ENCODE results near the gene LRRC73.
"Not testable (repeated sequence)": the region's sequence is repeated elsewhere in the genome, so short reads cannot be mapped to it uniquely, and the experiment has no call there.

LRRC73 gene, protein sequence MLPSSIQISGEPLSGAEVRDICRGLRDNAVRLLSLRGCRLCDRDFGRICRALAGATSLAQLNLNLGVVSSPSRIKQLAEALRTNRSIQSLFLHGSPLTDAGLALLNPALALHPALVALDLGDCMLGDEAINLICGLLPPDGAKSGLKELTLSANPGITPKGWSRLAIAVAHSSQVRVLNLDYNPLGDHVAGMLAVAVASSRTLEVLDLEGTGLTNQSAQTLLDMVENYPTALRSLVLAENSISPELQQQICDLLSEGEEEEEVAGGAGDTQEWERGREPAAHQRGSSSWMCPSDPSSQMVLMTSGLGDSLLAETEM

DNA sequence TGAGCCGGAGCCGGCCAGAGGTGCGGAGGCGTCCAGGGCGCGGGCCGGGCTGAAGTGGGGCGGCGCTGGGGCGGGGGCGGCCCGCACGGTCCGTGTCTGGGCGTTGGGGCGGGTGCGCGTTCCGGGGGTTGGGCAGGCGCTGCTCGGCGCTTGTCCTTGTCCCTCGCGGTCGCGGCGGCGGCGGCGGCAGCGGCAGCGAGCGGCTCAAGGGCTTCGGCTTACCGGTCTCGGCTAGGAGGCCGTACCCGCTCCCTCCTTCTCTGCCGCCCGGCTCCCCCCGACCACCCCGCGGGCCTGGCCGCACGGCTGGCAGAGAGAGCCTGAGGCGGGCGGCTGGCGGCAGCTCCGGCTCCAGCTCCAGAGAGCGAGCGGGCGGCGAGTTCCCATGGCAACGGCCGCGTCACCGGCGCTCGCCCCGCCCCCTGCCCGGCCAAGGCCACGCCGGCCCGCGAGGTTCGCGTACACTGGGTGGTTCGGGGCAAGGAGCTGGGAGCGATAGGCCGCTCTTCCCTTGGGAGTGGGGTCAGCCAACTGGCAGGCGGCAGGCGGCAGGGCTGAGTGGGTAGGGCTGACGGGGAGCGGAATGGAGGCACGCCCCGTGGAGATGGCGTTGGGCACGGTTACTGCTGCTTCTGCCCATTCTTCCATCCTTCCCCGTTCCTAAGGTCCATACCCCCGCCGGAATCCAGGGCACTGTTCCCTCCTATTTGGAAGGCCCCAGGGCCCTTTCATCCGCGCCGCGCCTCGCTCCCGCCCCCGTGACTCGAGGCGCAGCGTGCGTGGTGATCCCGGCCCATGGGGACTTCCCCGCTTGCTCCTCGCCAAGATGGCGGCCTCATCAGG, at the start of gene LRRC73:
TSS of gene LRRC73 (minus strand) at position 363 of the 843 bp plus-strand sequence. CDS start 561 bp downstream, outside the sequence.
- peak; percentile 86 for DNase-seq (ENCODE audit: low spot score)

GRCh38 chr6:43559328-43559727, 49.2 kb upstream of the LRRC73 start:
- DNase-seq (ENCODE audit: low spot score) = no peak

GRCh38 chr6:43557620-43558019, 47.5 kb upstream of the LRRC73 start:
- DNase-seq (ENCODE audit: low spot score) = not testable (repeated sequence)

- DNase-seq (ENCODE audit: low spot score) = no peak
Measured at GRCh38 chr6:43547222-43547621, 37.1 kb upstream of the LRRC73 start.

GRCh38 chr6:43544461-43544860, 34.3 kb upstream of the LRRC73 start:
- no peak for DNase-seq (ENCODE audit: low spot score)

DNA sequence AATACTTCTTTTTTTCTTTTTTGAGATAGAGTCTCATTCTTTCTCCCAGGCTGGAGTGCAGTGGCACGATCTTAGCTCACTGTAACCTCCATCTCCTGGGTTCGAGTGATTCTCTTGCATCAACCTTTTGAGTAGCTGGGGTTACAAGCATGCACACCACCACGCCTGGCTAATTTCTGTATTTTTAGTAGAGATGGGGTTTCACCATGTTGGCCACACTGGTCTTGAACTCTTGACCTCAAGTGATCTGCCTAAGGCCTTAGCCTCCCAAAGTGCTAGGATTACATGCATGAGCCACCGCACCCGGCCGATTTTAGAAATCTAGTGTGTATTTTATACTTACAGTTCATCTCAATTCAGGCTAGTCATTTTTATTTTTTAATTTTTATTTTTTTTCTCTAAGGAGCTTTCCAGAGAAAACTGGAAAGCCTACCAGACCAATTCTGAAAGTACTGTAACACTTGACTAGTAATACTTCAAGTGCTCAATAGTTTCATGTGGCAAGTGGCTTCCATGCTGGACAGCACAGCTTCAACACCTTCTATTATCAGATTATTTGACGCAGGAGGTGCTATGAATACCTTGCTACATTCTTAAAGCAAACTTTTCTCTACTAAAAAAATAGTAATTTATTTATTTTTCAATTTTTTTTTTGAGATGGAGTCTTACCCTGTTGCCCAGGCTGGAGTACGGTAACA, 31.8 kb upstream of the LRRC73 start:
- DNase-seq (ENCODE audit: low spot score) = no peak

GRCh38 chr6:43540507-43540906, 30.4 kb upstream of the LRRC73 start:
- DNase-seq (ENCODE audit: low spot score) = no peak

GRCh38 chr6:43539409-43539808, 29.3 kb upstream of the LRRC73 start:
- DNase-seq (ENCODE audit: low spot score) = not testable (repeated sequence)

GRCh38 chr6:43538986-43539385, 28.8 kb upstream of the LRRC73 start:
- not testable (repeated sequence) for DNase-seq (ENCODE audit: low spot score)

- no peak for DNase-seq (ENCODE audit: low spot score)
Measured at GRCh38 chr6:43532201-43532600, 22.1 kb upstream of the LRRC73 start.

- no peak for DNase-seq (ENCODE audit: low spot score)
Measured at GRCh38 chr6:43524483-43524961, 14.4 kb upstream of the LRRC73 start.

DNA sequence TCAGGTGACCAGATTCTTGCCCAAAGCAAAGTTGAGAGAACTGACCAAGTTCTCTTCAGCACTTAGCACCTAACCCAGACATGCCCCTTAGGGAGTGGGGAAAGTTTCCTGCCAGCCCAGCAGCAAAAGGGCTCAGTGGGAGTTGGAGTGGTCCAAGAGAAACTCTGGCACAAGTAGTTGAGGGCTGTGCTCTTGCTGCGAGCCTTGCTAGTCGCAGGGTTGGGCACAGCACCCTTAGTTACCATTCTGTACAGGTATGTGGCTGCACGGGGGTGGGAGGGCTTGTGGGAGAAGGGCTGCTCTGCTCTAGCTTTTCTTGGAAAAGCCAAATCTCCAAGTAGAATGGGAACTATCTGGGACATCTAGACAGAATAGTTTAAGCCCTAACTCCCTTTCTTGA, 13.1 kb upstream of the LRRC73 start:
- no peak for DNase-seq (ENCODE audit: low spot score)

DNA sequence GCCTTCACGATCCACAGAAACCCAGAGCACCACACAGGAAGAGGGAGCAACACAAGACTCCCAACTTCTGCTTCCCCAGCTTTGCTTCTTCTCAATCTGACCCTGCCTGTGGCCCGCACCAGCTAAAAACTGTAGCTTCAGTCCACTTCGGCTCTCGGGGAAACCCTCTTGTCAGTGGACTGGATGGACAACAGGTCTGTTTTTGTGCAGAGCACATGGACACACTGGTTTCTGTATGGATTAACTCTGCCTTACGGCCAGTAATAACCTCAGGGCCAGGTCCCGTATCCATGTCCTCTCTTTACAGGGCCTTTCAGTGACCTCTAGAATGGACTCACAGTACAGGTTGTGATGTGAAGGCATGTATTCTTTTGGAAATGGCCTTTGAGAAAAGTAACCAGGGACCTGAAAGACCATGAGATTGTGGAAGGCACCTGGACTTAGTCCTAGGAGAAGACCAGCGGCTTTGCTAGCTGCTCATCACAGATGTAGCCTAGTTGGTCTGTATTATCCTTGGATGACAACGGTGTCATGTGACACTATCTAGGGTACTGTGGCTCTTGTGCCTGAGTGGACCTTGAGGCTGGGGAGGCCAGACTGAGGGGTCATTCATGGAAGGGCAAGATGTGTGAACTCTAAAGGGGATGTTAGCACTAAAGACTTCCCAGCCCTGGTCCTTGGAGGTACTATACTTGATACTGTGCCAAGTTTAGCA, 12.6 kb upstream of the LRRC73 start:
- DNase-seq (ENCODE audit: low spot score) = no peak

- no peak for DNase-seq (ENCODE audit: low spot score)
Measured at GRCh38 chr6:43521836-43522235, 11.7 kb upstream of the LRRC73 start.

GRCh38 chr6:43520097-43520496, 10.0 kb upstream of the LRRC73 start:
- DNase-seq (ENCODE audit: low spot score) = no peak

DNA sequence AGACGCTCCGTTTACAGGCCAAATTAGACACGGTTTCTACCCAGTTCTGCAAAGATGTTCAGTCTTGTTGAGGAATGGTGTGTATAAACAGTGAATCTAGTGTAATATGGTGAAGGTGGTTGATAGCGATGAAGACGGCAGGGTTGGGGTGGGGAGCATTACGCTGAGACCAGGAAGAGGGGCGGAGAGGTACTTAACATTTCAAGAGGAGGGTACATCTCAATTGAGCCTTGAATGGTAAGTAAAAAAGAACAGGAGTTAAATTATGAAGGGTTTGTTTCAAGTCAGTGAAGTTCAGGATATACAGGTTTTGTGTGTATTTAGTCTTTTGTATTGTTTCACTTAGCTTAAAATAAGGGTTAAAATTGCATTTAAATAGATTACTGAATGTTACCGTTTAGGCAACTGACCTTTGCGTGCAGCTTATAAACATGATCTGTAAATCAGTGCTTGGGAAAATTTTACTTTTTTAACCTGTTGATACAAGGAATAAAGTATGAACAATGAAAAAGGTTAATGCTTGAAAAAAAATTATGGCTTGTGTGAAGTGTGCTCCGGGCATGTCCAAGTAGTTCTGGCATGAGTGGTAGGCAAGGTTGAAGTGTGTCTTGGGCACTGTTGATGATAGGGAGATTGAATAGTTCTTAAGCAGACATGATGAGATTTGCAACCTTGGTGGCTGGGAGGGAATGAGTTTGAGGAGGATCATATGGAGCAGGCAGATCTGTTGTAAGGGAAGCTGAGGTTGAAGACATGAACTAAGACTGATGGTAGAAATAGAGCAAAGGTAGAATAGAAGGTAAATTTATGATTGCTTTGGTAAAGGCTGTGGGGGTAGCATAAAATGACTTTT, 7.6 kb upstream of the LRRC73 start:
- DNase-seq (ENCODE audit: low spot score) = no peak

DNA sequence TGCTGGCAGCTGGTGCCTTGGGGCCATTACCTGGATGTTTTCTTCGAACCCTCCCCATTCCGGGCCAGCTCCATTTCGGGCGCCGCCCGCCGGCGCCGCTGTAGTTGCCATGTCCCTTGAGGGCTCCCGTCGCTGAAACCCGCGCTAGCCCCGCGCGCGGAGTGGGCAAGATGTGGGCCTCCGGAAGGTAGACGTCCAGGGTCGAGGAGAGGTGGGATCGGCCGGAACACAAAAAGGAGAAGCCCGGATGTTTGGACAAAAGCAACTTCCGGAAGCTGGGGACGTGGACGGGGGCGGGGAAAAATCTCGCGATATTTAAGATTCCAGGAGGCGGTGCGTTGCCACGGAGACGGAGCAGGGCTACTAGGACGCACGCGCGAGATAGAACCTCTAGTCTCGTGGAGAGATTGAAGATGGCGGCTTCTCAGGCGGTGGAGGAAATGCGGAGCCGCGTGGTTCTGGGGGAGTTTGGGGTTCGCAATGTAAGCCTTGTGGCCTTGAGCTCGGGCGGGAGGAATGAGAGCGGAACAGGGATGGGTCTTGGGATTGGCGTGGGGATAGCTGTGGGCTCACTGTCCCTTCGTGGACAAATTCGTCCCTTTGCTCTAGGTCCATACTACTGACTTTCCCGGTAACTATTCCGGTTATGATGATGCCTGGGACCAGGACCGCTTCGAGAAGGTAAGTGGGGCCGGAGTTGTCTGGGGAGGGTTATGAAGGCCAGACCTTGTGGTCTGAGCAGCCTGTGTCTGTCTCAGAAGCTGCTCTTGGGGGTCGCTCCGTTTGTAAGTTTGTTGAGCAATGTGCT, 6.8 kb upstream of the LRRC73 start, which contains the start of the genes POLR1C and YIPF3:
TSS of gene POLR1C (plus strand) at position 393 of the 808 bp plus-strand sequence. CDS start at position 414, 21 bp downstream.
TSS of gene YIPF3 (minus strand) at position 230 of the 808 bp plus-strand sequence. CDS start at position 111, 119 bp downstream.
- DNase-seq (ENCODE audit: low spot score) = peak; percentile 99

DNA sequence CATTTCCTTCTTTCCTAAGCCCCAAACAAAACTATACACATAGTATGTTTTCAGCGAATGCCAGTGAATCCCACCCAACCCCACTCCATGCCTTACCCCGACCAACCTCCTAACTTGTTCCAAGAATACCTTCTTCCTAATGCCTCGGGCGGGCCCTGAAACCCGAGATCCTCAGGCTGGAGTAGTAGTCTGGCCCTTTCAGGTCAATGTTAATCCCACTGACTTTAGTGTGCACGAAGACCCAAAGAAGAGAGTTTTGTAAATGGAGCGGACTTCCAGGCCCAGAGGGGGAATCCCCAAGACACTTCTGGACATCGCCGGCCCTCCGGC, 6.2 kb upstream of the LRRC73 start:
- DNase-seq (ENCODE audit: low spot score) = no peak

DNA sequence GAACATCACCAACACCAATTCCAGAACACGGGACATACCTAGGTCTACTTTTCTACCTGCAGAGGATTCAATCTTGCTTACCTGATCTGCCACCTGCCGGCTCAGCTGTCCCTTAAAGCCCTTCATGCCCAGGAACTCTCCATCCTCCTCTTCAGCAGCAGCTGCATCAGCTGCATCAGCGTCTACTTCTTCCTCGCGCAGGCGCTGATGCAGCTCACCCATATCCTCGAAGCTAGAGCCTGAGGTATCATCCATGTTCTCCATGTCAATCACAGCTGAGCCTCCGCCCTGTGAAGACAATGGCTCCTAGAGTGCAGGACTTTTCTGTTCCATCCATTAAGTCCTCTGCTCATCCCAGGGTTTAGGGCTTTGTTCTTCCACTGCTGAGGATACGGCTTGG, 5.7 kb upstream of the LRRC73 start:
- no peak for DNase-seq (ENCODE audit: low spot score)
